BJ (cell line): Measurements from ENCODE around the gene KIF3A. TPM values are rescaled to one million over a fixed set of nuclear protein-coding genes. Genes with fewer than 3 reads are reported as not detected.

Experiments used
- CTCF ChIA-PET: fragments of 350-600 bp; formaldehyde crosslinking; extraction: SDS; loops from one replicate; lab custom pipeline; 2021; ENCODE audit warnings: antibody characterized with exemption, inconsistent platforms; lab: Yijun Ruan, JAX
- POLR2A ChIA-PET: fragments of 300-600 bp; sonication (Branson Sonifier 250); formaldehyde crosslinking; extraction: SDS; loops from one replicate; lab custom pipeline; 2021; ENCODE audit warnings: antibody characterized with exemption; lab: Charles Lee
- DNase-seq: peaks from one replicate; pipeline ENCODE4 v3.0.0-alpha.2; 2011; ENCODE audit warnings: low read depth
- H3K27me3 ChIP-seq: 2 replicates; pipeline ENCODE4 v1.6.0; 2011; ENCODE audit warnings: low read length; ENCODE audit not compliant: control insufficient read depth, insufficient read depth
- H3K36me3 ChIP-seq: 2 replicates; pipeline ENCODE4 v1.5.1; 2011; ENCODE audit warnings: low read length; ENCODE audit not compliant: control insufficient read depth, insufficient read depth
- H3K4me3 ChIP-seq: 2 replicates; pipeline ENCODE4 v1.5.1; 2011; ENCODE audit warnings: low read depth, mild to moderate bottlenecking, control low read depth, low read length
- CTCF ChIP-seq: IDR thresholded peaks from 2 replicates; pipeline ENCODE4 v1.5.1; 2011; ENCODE audit warnings: low read depth, mild to moderate bottlenecking, control low read depth, inconsistent platforms, low read length, moderate library complexity; ENCODE audit not compliant: insufficient read depth
- polyA plus RNA-seq: library from polyadenylated mRNA; depleted of rRNA; stranded (reverse); fragments of >200 nt; gene quantifications from 2 replicates; pipeline ENCODE4 v1.2.3, GENCODE V29; 2011

The KIF3A gene
- polyA plus RNA-seq, 1 experiment: 2.9 TPM

- Histone ChIP-seq H3K27me3 (no peaks in the 10 kb centered on the region), H3K36me3 (no peaks in the 10 kb centered on the region), H3K4me3 (no peak overlapping the region)
- CTCF ChIA-PET: no interaction called here
- POLR2A ChIA-PET: no interaction called here
- DNase-seq: no peak
- no peak for TF ChIP-seq CTCF
These were observed 73.3 kb downstream of the KIF3A start for GRCh38 chr5:132663771-132664695.

- DNase-seq: no peak
- no peaks in the 10 kb centered on the region for H3K36me3 ChIP-seq
- H3K27me3 ChIP-seq: no peaks in the 10 kb centered on the region
- no peak for TF ChIP-seq CTCF
- POLR2A ChIA-PET: no interaction called here
- CTCF ChIA-PET: interaction anchor here (0.8 kb wide), 1 partner anchor 15 kb away, joined by 3 read pairs; no protein-coding TSS in a partner anchor
- H3K4me3 ChIP-seq: no peak overlapping the region
These were observed 74.2 kb downstream of the KIF3A start for GRCh38 chr5:132662925-132663770.

GRCh38 chr5:132662004-132662401 lies 75.3 kb downstream of the KIF3A start:
- no peak overlapping the region for H3K4me3 ChIP-seq
- TF ChIP-seq CTCF: no peak
- no peaks in the 10 kb centered on the region for H3K27me3 ChIP-seq
- no peak for DNase-seq
- no peaks in the 10 kb centered on the region for H3K36me3 ChIP-seq
- CTCF ChIA-PET: interaction anchor here (0.8 to 2.0 kb wide), 6 partner anchors 14 to 166 kb away, joined by 3 to 5 read pairs (median 4); no protein-coding TSS in a partner anchor
- POLR2A ChIA-PET: no interaction called here

- ChIA-PET POLR2A (no interaction called here), CTCF (interaction anchor here (0.7 to 2.0 kb wide), 7 partner anchors 15 to 196 kb away, joined by 3 to 5 read pairs (median 4); no protein-coding TSS in a partner anchor)
- Histone ChIP-seq H3K27me3 (no peaks in the 10 kb centered on the region), H3K36me3 (no peaks in the 10 kb centered on the region), H3K4me3 (no peak overlapping the region)
- TF ChIP-seq CTCF: no peak
- no peak for DNase-seq
These were observed 75.9 kb downstream of the KIF3A start for GRCh38 chr5:132661231-132662003.
